Measurements from ENCODE around the gene HBS1L. TPM values are rescaled to one million over a fixed set of nuclear protein-coding genes. Genes with fewer than 3 reads are reported as not detected.
A peak's percentile ranks its signal among the peaks of the same experiment; 100 is the strongest.

Gene HBS1L
- total and polyA plus RNA-seq, 2 experiments from 2014 or later: 57.8 to 98.9 TPM

GRCh38 chr6:135095716-135096115 is 41.1 kb upstream of the HBS1L start:
- no peaks in the 10 kb centered on the region for H3K36me3 ChIP-seq
- H3K4me3 ChIP-seq: no peak overlapping the region
- no peaks in the 10 kb centered on the region for H3K4me1 ChIP-seq (ENCODE audit: low read depth)
- no peaks in the 10 kb centered on the region for H3K9me3 ChIP-seq (ENCODE audit: low read depth)
- H3K27me3 ChIP-seq: peaks cover 6% of the 10 kb centered on the region
- no peak for DNase-seq (ENCODE audit: low read depth in 1 of 2, low spot score in 1 of 2)
- no peak overlapping the region for H3K27ac ChIP-seq
- no peak for TF ChIP-seq CTCF (IDR thresholded peaks at IDR 0.05; ENCODE audit: low read depth, low read length)

- Histone ChIP-seq H3K9me3 (ENCODE audit: low read depth) (no peaks in the 10 kb centered on the region), H3K36me3 (no peaks in the 10 kb centered on the region), H3K27me3 (peaks cover 6% of the 10 kb centered on the region), H3K4me3 (no peak overlapping the region), H3K27ac (no peak overlapping the region), H3K4me1 (ENCODE audit: low read depth) (no peaks in the 10 kb centered on the region)
- TF ChIP-seq CTCF (IDR thresholded peaks at IDR 0.05; ENCODE audit: low read depth, low read length): no peak
- no peak for DNase-seq (ENCODE audit: low read depth in 1 of 2, low spot score in 1 of 2)
Measured at GRCh38 chr6:135094403-135094821, 39.8 kb upstream of the HBS1L start.

- peak in 1 of 2 donors; percentile 62 for DNase-seq (ENCODE audit: low read depth in 1 of 2, low spot score in 1 of 2)
- no peaks in the 10 kb centered on the region for H3K4me1 ChIP-seq (ENCODE audit: low read depth)
Measured at GRCh38 chr6:135093578-135093977, 39.0 kb upstream of the HBS1L start.

GRCh38 chr6:135092724-135093123 is 38.1 kb upstream of the HBS1L start:
- Histone ChIP-seq H3K9me3 (ENCODE audit: low read depth) (no peaks in the 10 kb centered on the region), H3K4me3 (no peak overlapping the region), H3K4me1 (ENCODE audit: low read depth) (no peaks in the 10 kb centered on the region), H3K27me3 (peaks cover 6% of the 10 kb centered on the region), H3K27ac (no peak overlapping the region), H3K36me3 (no peaks in the 10 kb centered on the region)
- TF ChIP-seq CTCF (IDR thresholded peaks at IDR 0.05; ENCODE audit: low read depth, low read length): no peak
- DNase-seq (ENCODE audit: low read depth in 1 of 2, low spot score in 1 of 2): no peak

More at GRCh38 chr6:135093578-135093977, 39.0 kb upstream of the HBS1L start:
- H3K27me3 ChIP-seq: peaks cover 6% of the 10 kb centered on the region
- TF ChIP-seq CTCF (IDR thresholded peaks at IDR 0.05; ENCODE audit: low read depth, low read length): no peak
- H3K27ac ChIP-seq: no peak overlapping the region
- H3K36me3 ChIP-seq: no peaks in the 10 kb centered on the region
- H3K9me3 ChIP-seq (ENCODE audit: low read depth): no peaks in the 10 kb centered on the region
- no peak overlapping the region for H3K4me3 ChIP-seq

GRCh38 chr6:135090819-135091218 is 36.2 kb upstream of the HBS1L start:
- no peaks in the 10 kb centered on the region for H3K9me3 ChIP-seq (ENCODE audit: low read depth)
- no peaks in the 10 kb centered on the region for H3K27me3 ChIP-seq
- no peaks in the 10 kb centered on the region for H3K36me3 ChIP-seq
- no peak overlapping the region for H3K27ac ChIP-seq
- TF ChIP-seq CTCF (IDR thresholded peaks at IDR 0.05; ENCODE audit: low read depth, low read length): no peak
- no peak overlapping the region for H3K4me3 ChIP-seq
- DNase-seq (ENCODE audit: low read depth in 1 of 2, low spot score in 1 of 2): no peak
- H3K4me1 ChIP-seq (ENCODE audit: low read depth): peaks cover 4% of the 10 kb centered on the region

- TF ChIP-seq CTCF (IDR thresholded peaks at IDR 0.05; ENCODE audit: low read depth, low read length): no peak
- H3K36me3 ChIP-seq: no peaks in the 10 kb centered on the region
- no peaks in the 10 kb centered on the region for H3K27me3 ChIP-seq
- no peak overlapping the region for H3K4me3 ChIP-seq
- DNase-seq (ENCODE audit: low read depth in 1 of 2, low spot score in 1 of 2): no peak
- no peak overlapping the region for H3K27ac ChIP-seq
- peaks cover 4% of the 10 kb centered on the region for H3K4me1 ChIP-seq (ENCODE audit: low read depth)
- H3K9me3 ChIP-seq (ENCODE audit: low read depth): no peaks in the 10 kb centered on the region
Measured at GRCh38 chr6:135089901-135090300, 35.3 kb upstream of the HBS1L start.

Measured in cardiac muscle cell (in vitro differentiated cells and primary cell).